Activated CD4-positive, alpha-beta memory T cell treated with anti-CD3 and anti-CD28 coated beads, Interleukin-2, amount 10 ng/mL, durations not matched to agents 7 days and 5 days (primary cell): ENCODE results near the gene ACAN. TPM values are rescaled to one million over a fixed set of nuclear protein-coding genes. Genes with fewer than 3 reads are reported as not detected.

Experiments used
- CTCF ChIA-PET: fragments of 350-600 bp; sonication (Branson Sonifier 250); formaldehyde crosslinking; loops from one replicate; lab custom pipeline; 2021; ENCODE audit warnings: antibody characterized with exemption, inconsistent platforms; lab: Charles Lee
- POLR2A ChIA-PET: fragments of 350-600 bp; sonication (Branson Sonifier 250); formaldehyde crosslinking; loops from one replicate; lab custom pipeline; 2021; ENCODE audit warnings: antibody characterized with exemption; lab: Charles Lee
- DNase-seq: peaks from one replicate; pipeline ENCODE4 v3.0.0-alpha.2; 2020
- H3K27ac Mint-ChIP-seq: one replicate; pipeline ENCODE4 v1.8.0; 2021; ENCODE audit warnings: mild to moderate bottlenecking, mixed read lengths
- H3K27me3 Mint-ChIP-seq: one replicate; pipeline ENCODE4 v1.8.0; 2021; ENCODE audit warnings: mixed read lengths
- H3K36me3 Mint-ChIP-seq: one replicate; pipeline ENCODE4 v1.8.0; 2021; ENCODE audit warnings: low read depth, mixed read lengths
- H3K4me1 Mint-ChIP-seq: one replicate; pipeline ENCODE4 v1.8.0; 2021; ENCODE audit warnings: mixed read lengths
- H3K4me3 Mint-ChIP-seq: one replicate; pipeline ENCODE4 v1.8.0; 2021; ENCODE audit warnings: mild to moderate bottlenecking, mixed read lengths
- H3K9me3 Mint-ChIP-seq: one replicate; pipeline ENCODE4 v1.8.0; 2021; ENCODE audit warnings: mixed read lengths
- total RNA-seq, 2 experiments: library from RNA; stranded (reverse); gene quantifications; one replicate each; pipeline ENCODE4 v1.2.3, GENCODE V29; 2021

The ACAN gene
- total RNA-seq, 2 experiments from 2014 or later = not detected

GRCh38 chr15:88790486-88790885, 12.8 kb upstream of the ACAN start:
- H3K27me3 Mint-ChIP-seq = peaks cover 34% of the 10 kb centered on the region
- H3K4me1 Mint-ChIP-seq = no peaks in the 10 kb centered on the region
- ChIA-PET CTCF (no interaction called here), POLR2A (no interaction called here)
- no peak overlapping the region for H3K4me3 Mint-ChIP-seq
- no peak overlapping the region for H3K27ac Mint-ChIP-seq
- H3K36me3 Mint-ChIP-seq = no peaks in the 10 kb centered on the region
- DNase-seq = no peak
- no peaks in the 10 kb centered on the region for H3K9me3 Mint-ChIP-seq

DNA sequence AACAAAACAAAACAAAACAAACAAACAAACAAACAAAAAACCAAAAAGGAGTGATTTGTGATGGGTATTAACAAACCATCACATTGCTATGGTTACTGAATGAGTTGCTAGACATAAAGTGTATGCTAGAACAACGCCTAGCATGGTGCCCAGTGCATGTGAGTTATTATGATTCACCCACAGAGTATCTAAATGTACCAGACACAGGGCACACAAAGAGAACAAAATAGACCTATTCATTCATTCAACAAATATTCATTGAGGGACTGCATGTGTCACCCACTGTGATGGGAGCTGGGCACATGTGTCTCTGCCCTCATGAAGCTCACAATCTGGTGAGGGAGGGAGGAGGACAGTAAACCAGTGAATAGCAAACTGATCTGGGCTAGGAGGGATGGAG, 11.6 kb upstream of the ACAN start:
- CTCF ChIA-PET = no interaction called here
- Mint-ChIP-seq H3K27ac (no peak overlapping the region), H3K4me1 (no peaks in the 10 kb centered on the region), H3K9me3 (no peaks in the 10 kb centered on the region), H3K4me3 (no peak overlapping the region), H3K36me3 (no peaks in the 10 kb centered on the region), H3K27me3 (peaks cover 35% of the 10 kb centered on the region)
- POLR2A ChIA-PET = no interaction called here
- DNase-seq = no peak

DNA sequence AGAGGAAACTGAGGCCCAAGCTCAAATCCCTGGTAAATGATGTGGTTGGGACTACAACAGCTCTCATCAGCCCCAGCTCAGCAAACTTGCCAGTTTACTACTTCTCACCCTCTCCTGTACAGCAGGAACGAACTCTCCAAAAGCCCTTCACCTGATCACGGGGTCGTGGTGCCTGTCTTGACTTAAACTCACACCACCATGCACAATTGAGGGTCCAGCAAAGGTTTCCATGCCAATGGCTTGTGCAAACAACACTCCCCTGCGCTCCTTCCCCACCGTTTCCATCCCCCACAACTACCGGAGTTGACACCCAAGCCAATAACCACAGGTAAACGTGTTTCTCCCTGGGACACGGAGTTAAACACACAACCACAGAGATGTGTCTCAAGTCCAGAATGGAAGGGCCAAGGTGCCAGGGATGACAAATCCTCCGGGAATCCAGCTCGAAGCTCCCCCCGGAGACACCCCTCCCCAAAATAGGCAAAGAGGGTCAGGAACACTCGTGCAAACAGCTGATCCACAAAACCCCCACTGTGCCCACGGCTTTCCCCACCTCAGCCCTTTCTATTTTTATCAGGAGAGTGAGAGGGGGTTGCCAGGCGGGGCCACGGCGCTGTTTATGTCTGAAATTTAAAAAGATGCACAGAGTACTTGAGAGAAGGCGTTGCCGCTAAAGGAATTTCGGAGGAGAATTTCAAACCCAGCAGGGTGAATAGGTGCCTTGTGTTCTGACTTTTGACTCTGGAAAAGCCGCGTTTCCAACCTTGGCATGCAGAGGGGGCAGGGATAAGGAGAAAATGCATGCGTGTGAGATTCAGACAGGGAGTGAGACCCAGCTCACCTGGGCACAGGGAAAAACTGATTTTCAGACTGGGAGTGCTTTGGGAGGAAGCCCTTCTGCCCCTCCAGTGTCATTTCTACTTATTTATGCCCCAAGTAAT, 10.6 kb upstream of the ACAN start:
- H3K4me3 Mint-ChIP-seq = no peak overlapping the region
- POLR2A ChIA-PET = no interaction called here
- no peaks in the 10 kb centered on the region for H3K4me1 Mint-ChIP-seq
- no peaks in the 10 kb centered on the region for H3K36me3 Mint-ChIP-seq
- CTCF ChIA-PET = interaction anchor here (0.6 kb wide), 1 partner anchor 556 kb away, joined by 3 read pairs; no protein-coding TSS in a partner anchor
- H3K27ac Mint-ChIP-seq = no peak overlapping the region
- H3K27me3 Mint-ChIP-seq = peaks cover 42% of the 10 kb centered on the region
- no peaks in the 10 kb centered on the region for H3K9me3 Mint-ChIP-seq
- DNase-seq = no peak

GRCh38 chr15:88794001-88794400, 9.2 kb upstream of the ACAN start:
- no peak for DNase-seq
- Mint-ChIP-seq H3K27ac (no peak overlapping the region), H3K4me3 (no peak overlapping the region), H3K27me3 (peaks cover 50% of the 10 kb centered on the region), H3K9me3 (no peaks in the 10 kb centered on the region), H3K36me3 (no peaks in the 10 kb centered on the region), H3K4me1 (no peaks in the 10 kb centered on the region)
- POLR2A ChIA-PET = no interaction called here
- CTCF ChIA-PET = interaction anchor here (0.7 kb wide), 1 partner anchor 22 kb away, joined by 3 read pairs; no protein-coding TSS in a partner anchor

DNA sequence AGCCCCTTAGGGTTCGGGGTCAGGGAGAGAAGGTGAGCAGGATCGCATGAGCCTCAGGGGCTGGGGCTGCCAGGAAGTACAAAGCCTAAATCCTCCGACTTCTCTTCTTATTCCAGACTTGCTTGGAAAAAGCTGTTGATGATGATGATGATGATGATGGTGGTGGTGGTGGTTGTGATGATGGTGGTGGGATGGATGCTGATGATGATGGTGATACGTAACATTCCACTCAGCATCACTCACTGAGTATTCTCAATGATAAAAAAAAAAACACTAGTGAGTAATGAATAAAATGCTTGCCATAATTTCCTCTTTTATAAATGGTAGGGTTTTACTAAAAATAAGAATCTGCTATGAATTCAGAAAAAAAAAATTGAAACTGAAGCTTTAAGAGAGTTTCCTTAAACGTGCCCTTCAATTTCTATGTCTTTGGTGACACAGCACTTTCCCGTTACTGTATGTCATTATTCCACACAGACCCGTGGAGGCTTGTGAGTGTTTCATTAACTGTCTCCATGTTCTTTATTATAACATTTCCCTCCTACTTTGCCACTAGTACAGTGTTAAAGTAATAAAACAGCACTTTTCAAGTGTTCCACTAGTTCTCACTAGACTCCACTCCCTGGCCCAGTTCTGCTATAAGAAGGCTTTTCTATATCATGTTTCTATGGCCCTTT, 5.4 kb upstream of the ACAN start:
- CTCF ChIA-PET = interaction anchor here (0.6 kb wide), 1 partner anchor 241 kb away, joined by 4 read pairs; no protein-coding TSS in a partner anchor
- Mint-ChIP-seq H3K9me3 (no peaks in the 10 kb centered on the region), H3K27ac (no peak overlapping the region), H3K27me3 (peaks cover 63% of the 10 kb centered on the region), H3K4me3 (no peak overlapping the region), H3K36me3 (no peaks in the 10 kb centered on the region), H3K4me1 (peaks cover 2% of the 10 kb centered on the region)
- POLR2A ChIA-PET = no interaction called here
- DNase-seq = no peak

DNA sequence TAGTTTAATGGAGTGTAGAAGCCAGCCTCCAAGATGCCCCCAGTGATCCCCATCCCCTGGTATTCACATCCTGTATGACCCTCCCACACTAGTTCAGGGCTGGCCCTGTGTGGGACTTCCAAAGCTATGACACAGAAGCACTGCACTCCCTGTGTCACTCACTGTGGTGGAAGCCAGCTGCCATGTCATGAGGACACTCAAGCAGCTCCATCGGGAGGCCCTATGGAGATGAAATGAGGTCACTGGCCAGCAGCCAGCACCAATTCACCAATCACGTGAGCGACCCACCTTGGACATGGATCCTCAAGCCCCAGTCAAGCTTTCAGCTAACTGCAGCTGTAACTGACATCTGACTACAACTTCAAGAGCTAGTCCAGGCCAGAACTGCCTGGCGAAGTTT, 3.9 kb upstream of the ACAN start:
- Mint-ChIP-seq H3K9me3 (no peaks in the 10 kb centered on the region), H3K27me3 (peaks cover 58% of the 10 kb centered on the region), H3K27ac (no peak overlapping the region), H3K4me1 (peaks cover 2% of the 10 kb centered on the region), H3K36me3 (no peaks in the 10 kb centered on the region), H3K4me3 (no peak overlapping the region)
- no peak for DNase-seq
- ChIA-PET CTCF (no interaction called here), POLR2A (no interaction called here)

DNA sequence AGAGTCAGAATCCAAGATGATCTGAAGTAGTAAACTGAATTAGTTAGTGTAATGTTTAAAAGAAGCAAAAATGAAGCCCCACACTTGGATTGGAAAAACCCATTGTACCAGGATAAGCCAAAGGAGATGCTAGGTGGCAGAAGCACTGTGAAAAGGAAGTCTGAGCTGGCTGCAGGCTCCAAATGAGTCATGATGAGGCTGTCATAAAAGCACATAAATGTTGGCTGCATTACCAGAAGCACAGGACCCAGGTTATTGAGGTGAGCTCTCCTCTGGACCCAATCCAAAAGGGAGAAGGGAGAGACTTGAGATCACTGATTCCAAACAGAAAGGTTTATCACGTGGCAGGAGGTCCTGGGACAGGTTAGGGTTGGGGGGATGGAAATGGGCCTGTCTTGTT, 3.2 kb upstream of the ACAN start:
- Mint-ChIP-seq H3K27ac (no peak overlapping the region), H3K9me3 (no peaks in the 10 kb centered on the region), H3K4me3 (no peak overlapping the region), H3K36me3 (no peaks in the 10 kb centered on the region), H3K4me1 (peaks cover 2% of the 10 kb centered on the region), H3K27me3 (peaks cover 61% of the 10 kb centered on the region)
- ChIA-PET CTCF (no interaction called here), POLR2A (no interaction called here)
- DNase-seq = no peak

DNA sequence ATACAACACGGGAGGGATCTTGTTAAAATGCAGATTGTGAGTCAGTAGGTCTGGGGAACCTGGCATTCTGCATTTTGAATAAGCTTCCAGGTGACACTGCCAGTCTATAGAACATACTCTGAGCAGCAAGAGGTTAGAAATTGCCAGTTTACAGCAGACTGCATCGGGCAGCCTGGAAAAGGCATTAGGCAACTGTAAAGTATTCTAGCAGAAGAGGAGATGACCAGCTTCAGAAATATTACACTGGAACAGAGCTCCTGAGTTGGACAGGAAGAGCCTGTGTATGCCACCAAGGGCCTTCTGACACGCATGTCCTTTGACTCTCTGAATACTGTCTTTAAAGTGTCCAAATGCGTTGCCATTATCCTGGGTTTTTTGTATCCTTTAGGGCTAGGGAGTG, 2.5 kb upstream of the ACAN start:
- Mint-ChIP-seq H3K4me1 (peaks cover 2% of the 10 kb centered on the region), H3K27ac (no peak overlapping the region), H3K4me3 (no peak overlapping the region), H3K27me3 (peaks cover 67% of the 10 kb centered on the region), H3K36me3 (no peaks in the 10 kb centered on the region), H3K9me3 (no peaks in the 10 kb centered on the region)
- CTCF ChIA-PET = no interaction called here
- POLR2A ChIA-PET = no interaction called here
- DNase-seq = no peak

DNA sequence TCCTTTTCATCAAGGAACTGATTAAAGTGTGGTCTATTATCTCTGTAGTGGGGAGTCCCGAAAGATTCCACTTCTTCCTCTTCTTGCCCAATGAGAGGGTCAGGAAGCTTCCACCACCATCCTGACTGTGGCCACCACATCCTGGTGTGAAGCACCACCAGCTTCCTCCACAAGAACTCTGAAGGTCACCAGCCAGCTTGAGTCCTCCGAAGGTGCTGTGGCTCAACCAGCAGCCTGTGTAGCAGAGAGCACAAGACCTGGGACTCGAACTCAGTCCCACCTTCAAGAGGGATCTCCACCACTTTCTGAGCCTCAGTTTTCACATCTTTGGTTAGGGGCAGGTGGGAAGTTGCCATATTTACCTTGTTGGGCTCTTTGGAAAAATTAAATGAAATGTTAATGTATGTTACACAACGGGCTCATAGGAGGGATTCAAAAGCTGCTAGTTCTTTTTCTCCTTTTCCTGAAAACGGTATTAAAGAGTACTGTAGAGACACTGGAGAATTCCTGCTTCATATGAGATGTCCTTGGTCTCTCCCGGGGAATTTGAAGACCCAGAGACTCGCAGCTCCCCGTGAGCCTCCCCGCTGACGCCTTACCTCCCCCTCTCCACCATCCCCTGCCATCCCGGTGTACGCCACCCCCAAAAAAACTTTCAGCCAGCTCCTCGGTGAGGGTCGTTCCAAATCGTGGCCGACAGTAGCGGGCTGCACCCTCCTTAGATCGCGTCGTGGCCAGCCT, 816 bp upstream of the ACAN start:
- CTCF ChIA-PET = no interaction called here
- Mint-ChIP-seq H3K27me3 (peaks cover 62% of the 10 kb centered on the region), H3K4me1 (peaks cover 2% of the 10 kb centered on the region), H3K9me3 (no peaks in the 10 kb centered on the region), H3K27ac (no peak overlapping the region), H3K36me3 (no peaks in the 10 kb centered on the region), H3K4me3 (no peak overlapping the region)
- DNase-seq = no peak
- POLR2A ChIA-PET = no interaction called here

DNA sequence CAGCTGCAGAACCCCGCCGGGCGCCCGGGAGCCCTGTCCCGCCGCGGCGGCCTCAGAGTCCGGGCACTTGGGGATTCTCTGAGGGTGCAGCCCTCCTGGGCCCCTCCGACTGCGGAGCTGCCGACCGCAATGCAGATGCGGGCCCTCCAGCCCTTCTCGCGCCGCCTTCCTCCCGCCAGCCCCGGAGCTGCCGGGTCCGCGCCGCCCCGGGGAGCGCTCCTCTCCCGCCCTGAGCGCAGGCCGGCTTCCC, 320 bp upstream of the ACAN start:
- no peak for DNase-seq
- Mint-ChIP-seq H3K27me3 (peaks cover 59% of the 10 kb centered on the region), H3K4me3 (no peak overlapping the region), H3K36me3 (no peaks in the 10 kb centered on the region), H3K4me1 (peaks cover 2% of the 10 kb centered on the region), H3K27ac (no peak overlapping the region), H3K9me3 (no peaks in the 10 kb centered on the region)
- ChIA-PET CTCF (no interaction called here), POLR2A (no interaction called here)

DNA sequence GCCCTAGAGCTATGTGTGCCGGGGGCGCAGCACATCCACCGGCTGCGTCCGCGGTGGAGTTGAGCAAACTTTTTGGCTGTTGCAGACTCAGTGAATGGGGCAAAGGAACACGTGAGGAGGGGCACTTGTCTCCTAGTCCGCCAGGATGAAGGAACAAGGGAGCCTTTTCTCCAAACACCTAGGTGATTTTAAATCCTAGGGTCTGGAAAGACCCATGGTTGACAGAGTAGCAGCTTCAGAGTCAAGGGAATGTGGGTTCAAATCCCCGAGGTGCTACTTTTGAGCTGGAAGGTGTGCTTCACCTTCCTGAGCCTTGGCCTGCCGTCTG, 648 bp downstream of the ACAN start:
- Mint-ChIP-seq H3K36me3 (no peaks in the 10 kb centered on the region), H3K27ac (no peak overlapping the region), H3K4me1 (peaks cover 2% of the 10 kb centered on the region), H3K9me3 (no peaks in the 10 kb centered on the region), H3K4me3 (no peak overlapping the region), H3K27me3 (peaks cover 50% of the 10 kb centered on the region)
- ChIA-PET POLR2A (no interaction called here), CTCF (no interaction called here)
- no peak for DNase-seq

DNA sequence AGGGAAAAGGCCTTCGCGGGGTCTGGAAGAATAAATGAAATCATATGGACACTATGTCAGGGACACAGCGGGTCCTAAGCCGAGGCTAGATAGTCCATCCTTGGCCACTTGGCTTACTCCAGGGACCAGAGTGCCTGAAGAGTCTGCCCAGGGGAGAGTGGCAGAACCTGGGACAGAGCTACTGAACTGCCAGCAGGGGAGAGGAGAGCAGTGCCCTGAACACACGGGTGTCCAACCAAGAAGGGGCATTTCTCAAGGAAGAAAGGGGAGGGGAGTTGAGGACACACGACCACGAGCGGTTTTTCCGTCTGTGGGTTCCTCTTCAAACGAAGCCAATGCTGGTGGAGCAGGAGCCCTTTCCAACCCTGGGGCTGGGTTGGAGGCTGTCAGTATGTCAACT, 1.0 kb downstream of the ACAN start:
- H3K27me3 Mint-ChIP-seq = peaks cover 50% of the 10 kb centered on the region
- H3K4me1 Mint-ChIP-seq = peaks cover 2% of the 10 kb centered on the region
- no peak overlapping the region for H3K27ac Mint-ChIP-seq
- CTCF ChIA-PET = interaction anchor here (1.3 kb wide), 1 partner anchor 179 kb away, joined by 4 read pairs; no protein-coding TSS in a partner anchor
- no peak overlapping the region for H3K4me3 Mint-ChIP-seq
- H3K9me3 Mint-ChIP-seq = no peaks in the 10 kb centered on the region
- DNase-seq = no peak
- no peaks in the 10 kb centered on the region for H3K36me3 Mint-ChIP-seq
- POLR2A ChIA-PET = no interaction called here
